ENCODE results near the gene TNPO1.

GRCh38 chr5:72821776-72822175, 5.3 kb downstream of the TNPO1 start:
- TF ChIP-seq YY1 (IDR thresholded peaks at IDR 0.05; ENCODE audit: low read depth) (no peak), REST (IDR thresholded peaks at IDR 0.05; ENCODE audit: low read depth) (no peak), EP300 (IDR thresholded peaks at IDR 0.05; ENCODE audit: borderline replicate concordance) (no peak)

All from Ishikawa (cell line).